ENCODE results near the gene LDHAL6B. TPM values are rescaled to one million over a fixed set of nuclear protein-coding genes. Genes with fewer than 3 reads are reported as not detected.

LDHAL6B gene
- polyA plus RNA-seq, 1 of the 3 experiments (the other 2 are of a cell fraction): not detected

- Histone ChIP-seq H3K4me3 (ENCODE audit: low read depth in 2 of 2, low read length in 1 of 2) (no peak overlapping the region), H3K27me3 (ENCODE audit: insufficient read depth) (no peaks in the 10 kb centered on the region), H3K9me2 (no peaks in the 10 kb centered on the region), H4K20me1 (ENCODE audit: insufficient read depth) (no peaks in the 10 kb centered on the region), H3K9me3 (no peaks in the 10 kb centered on the region), H3K79me2 (ENCODE audit: insufficient read depth) (no peaks in the 10 kb centered on the region), H3K36me3 (replicated peaks in 1 of 2; ENCODE audit: control insufficient read depth in 1 of 2, insufficient read depth in 2 of 2, low read length in 1 of 2) (peaks cover 0 to 3% of the 10 kb centered on the region in 2 experiments), H3K27ac (ENCODE audit: low read depth in 2 of 2, low read length in 1 of 2) (no peak overlapping the region), H3K9ac (no peak overlapping the region), H3K4me2 (no peak overlapping the region), H3F3A (replicated peaks; ENCODE audit: insufficient read depth) (peaks cover 30% of the 10 kb centered on the region), H3K4me1 (ENCODE audit: control insufficient read depth in 1 of 2, insufficient read depth in 2 of 2, low read depth in 1 of 2, low read length in 1 of 2) (peaks cover 17 to 36% of the 10 kb centered on the region in 2 experiments; a peak in 3 of 4 replicates), H2AFZ (ENCODE audit: low read depth) (no peak overlapping the region)
- ChIA-PET CTCF (interaction anchor here (1.3 to 1.9 kb wide), 3 partner anchors 8 to 334 kb away, joined by 6 to 9 read pairs (median 6); no protein-coding TSS in a partner anchor), POLR2A (no interaction called here)
- no peak for TF ChIP-seq MAX (IDR thresholded peaks at IDR 0.05; ENCODE audit: low read depth)
- TF ChIP-seq EZH2phosphoT487 (IDR thresholded peaks at IDR 0.05; ENCODE audit: borderline replicate concordance, low read depth): no peak
- no peak for TF ChIP-seq GATA2 (CRISPR knock-in tag; IDR thresholded peaks at IDR 0.05)
- no peak for TF ChIP-seq NRF1 (IDR thresholded peaks at IDR 0.05; ENCODE audit: low read depth, low read length)
- no peak for TF ChIP-seq FOXM1 (IDR thresholded peaks at IDR 0.05; ENCODE audit: low read depth)
- TF ChIP-seq RFX5 (IDR thresholded peaks at IDR 0.05; ENCODE audit: low read length): no peak
- no peak for TF ChIP-seq IRF3 (IDR thresholded peaks at IDR 0.05; ENCODE audit: low read depth, low read length)
- TF ChIP-seq ZBTB33 (IDR thresholded peaks at IDR 0.05; ENCODE audit: borderline replicate concordance, low read depth): no peak
- no peak for TF ChIP-seq TCF12 (IDR thresholded peaks at IDR 0.05)
- TF ChIP-seq FOSL2 (IDR thresholded peaks at IDR 0.05; ENCODE audit: borderline replicate concordance, low read depth): no peak
- no peak for TF ChIP-seq USF1 (IDR thresholded peaks at IDR 0.05; ENCODE audit: borderline replicate concordance, low read depth)
- no peak for TF ChIP-seq YY1 (IDR thresholded peaks at IDR 0.05; ENCODE audit: low read depth)
- no peak for TF ChIP-seq POLR2AphosphoS5 (IDR thresholded peaks at IDR 0.05; ENCODE audit: low read depth, low read length)
- TF ChIP-seq TEAD4 (IDR thresholded peaks at IDR 0.05; ENCODE audit: borderline replicate concordance, insufficient read depth): no peak
- 86% methylated on average over 10 of the region's 11 CpGs for WGBS (ENCODE audit: low lambda C conversion rate)
- DNase-seq: no peak
Observed at GRCh38 chr15:59166601-59167265, 39.9 kb upstream of the LDHAL6B start.
